ENCODE results near the gene ULK4. TPM values are rescaled to one million over a fixed set of nuclear protein-coding genes. Genes with fewer than 3 reads are reported as not detected.

Gene ULK4
- total and polyA plus RNA-seq, 2 of the 8 experiments (the other 6 are each of a cell fraction or from before 2014, with no cell fraction given): 3.0 to 10.8 TPM

- WGBS, 2 experiments (ENCODE audit: extremely low coverage in 1 of 2, insufficient coverage in 1 of 2, insufficient read length in 1 of 2, insufficient replicate concordance in 2 of 2, low coverage in 1 of 2, low lambda C conversion rate in 2 of 2, missing lambda C conversion rate in 1 of 2): 95% methylated on average over 3 of the region's 3 CpGs; no CpG with 5 or more reads in 1 of the 2 experiments
- peaks cover 0 to 6% (median 0%) of the 10 kb centered on the region in 4 experiments; a peak in 4 of 8 replicates for H3K36me3 ChIP-seq (ENCODE audit: control insufficient read depth in 2 of 4, insufficient read depth in 4 of 4, low read length in 3 of 4)
- no peaks in the 10 kb centered on the region for H3K27me3 ChIP-seq (replicated peaks in 1 of 4; ENCODE audit: control insufficient read depth in 3 of 4, extremely low read depth in 1 of 4, insufficient read depth in 3 of 4, low read length in 3 of 4)
- H4K91ac ChIP-seq (replicated peaks; ENCODE audit: insufficient read length, low read length): no peak overlapping the region
- H3K9ac ChIP-seq (replicated peaks in 1 of 4; ENCODE audit: extremely low read depth in 1 of 4, low read depth in 3 of 4, low read length in 3 of 4): no peak overlapping the region
- H3K4me1 ChIP-seq (replicated peaks in 1 of 4; ENCODE audit: control insufficient read depth in 3 of 4, insufficient read depth in 4 of 4, low read length in 3 of 4): peaks cover 0 to 6% (median 0%) of the 10 kb centered on the region in 4 experiments; a peak in 1 of 7 replicates
- H3K4me2 ChIP-seq (ENCODE audit: insufficient read depth in 1 of 2, low read depth in 2 of 2, low read length in 2 of 2): no peak overlapping the region
- no peak overlapping the region for H3K23ac ChIP-seq (ENCODE audit: insufficient read length)
- no peak overlapping the region for H3K27ac ChIP-seq (ENCODE audit: low read depth, low read length)
- no peak for TF ChIP-seq USF2 (IDR thresholded peaks at IDR 0.05; ENCODE audit: low read length)
- no peak for TF ChIP-seq SIX5 (IDR thresholded peaks at IDR 0.05; ENCODE audit: low read depth, low read length)
- no peak for TF ChIP-seq SRF (IDR thresholded peaks at IDR 0.05; ENCODE audit: low read depth, low read length)
- no peak for TF ChIP-seq TCF12 (IDR thresholded peaks at IDR 0.05; ENCODE audit: low read depth, low read length)
- TF ChIP-seq ATF2 (IDR thresholded peaks at IDR 0.05; ENCODE audit: low read length): no peak
- no peak for TF ChIP-seq SAP30 (IDR thresholded peaks at IDR 0.05; ENCODE audit: insufficient read depth, insufficient replicate concordance, low read length)
- TF ChIP-seq FOSL1 (IDR thresholded peaks at IDR 0.05; ENCODE audit: insufficient read depth, low read depth, low read length): no peak
- TF ChIP-seq JUND (IDR thresholded peaks at IDR 0.05; ENCODE audit: low read length): no peak
- no peak for TF ChIP-seq CREB1 (IDR thresholded peaks at IDR 0.05)
- no peak for TF ChIP-seq POLR2AphosphoS5 (IDR thresholded peaks at IDR 0.05; ENCODE audit: low read depth, low read length)
- no peak overlapping the region for H4K5ac ChIP-seq (ENCODE audit: insufficient read length, low read depth, low read length)
- H2BK120ac ChIP-seq (replicated peaks; ENCODE audit: low read depth, low read length): no peak overlapping the region
- H4K8ac ChIP-seq (ENCODE audit: extremely low read depth, insufficient read depth, low read length): no peak overlapping the region
- no peak for FAIRE-seq
- no peak overlapping the region for H3K4me3 ChIP-seq (ENCODE audit: extremely low read depth in 1 of 4, insufficient read depth in 2 of 4, low read depth in 3 of 4, low read length in 4 of 4)
- H3K79me1 ChIP-seq (ENCODE audit: low read depth, low read length): no peaks in the 10 kb centered on the region; the same call in 1 of the 2 replicates
- no peak overlapping the region for H2BK15ac ChIP-seq (ENCODE audit: low read length)
- no peak overlapping the region for H2BK5ac ChIP-seq (ENCODE audit: low read depth, low read length)
- no peak overlapping the region for H2AFZ ChIP-seq (ENCODE audit: low read length)
- H3K9me3 ChIP-seq (ENCODE audit: insufficient read depth in 2 of 2, low read depth in 1 of 2, low read length in 1 of 2): peaks cover 6 to 7% of the 10 kb centered on the region in 2 experiments; a peak in 3 of 4 replicates
- 0 out of 2 replicates have a peak, but pooled peaks cover 2% of the 10 kb centered on the region for H3K23me2 ChIP-seq (ENCODE audit: low read depth, low read length)
- H3K14ac ChIP-seq (ENCODE audit: insufficient read length): no peak overlapping the region
- H2BK20ac ChIP-seq (ENCODE audit: low read length): no peak overlapping the region
- no peak for DNase-seq (ENCODE audit: low read depth in 1 of 2, low spot score in 2 of 2)
- no peak overlapping the region for H3K4ac ChIP-seq (replicated peaks; ENCODE audit: insufficient read length, low read depth, low read length)
- H3K79me2 ChIP-seq (ENCODE audit: control insufficient read depth in 1 of 2, insufficient read depth in 2 of 2, low read length in 2 of 2): no peaks in the 10 kb centered on the region
- CTCF ChIA-PET (ENCODE audit: partially characterized antibody): no interaction called here
- POLR2A ChIA-PET (ENCODE audit: partially characterized antibody): no interaction called here
- H3K56ac ChIP-seq (replicated peaks; ENCODE audit: insufficient read length, low read depth, low read length): no peak overlapping the region
- no peaks in the 10 kb centered on the region for H4K20me1 ChIP-seq (replicated peaks in 1 of 2; ENCODE audit: control insufficient read depth in 1 of 2, insufficient read depth in 2 of 2, low read length in 2 of 2)
- no peak overlapping the region for H2AK5ac ChIP-seq (ENCODE audit: low read depth, low read length)
- H3K18ac ChIP-seq (ENCODE audit: extremely low read depth, low read length): no peak overlapping the region
- H2BK12ac ChIP-seq (ENCODE audit: low read depth, low read length): no peak overlapping the region
Observed at GRCh38 chr3:41943311-41943843, 18.5 kb downstream of the ULK4 start.

All from H1 (cell line).